ENCODE data around the gene ZNF160. TPM values are rescaled to one million over a fixed set of nuclear protein-coding genes. Genes with fewer than 3 reads are reported as not detected.

The ZNF160 gene
- total and polyA plus RNA-seq, 8 donors = 6.4 to 21.4 (median 14.3) TPM

GRCh38 chr19:53079313-53079924 is 23.8 kb downstream of the ZNF160 start:
- H3K27me3 ChIP-seq = no peaks in the 10 kb centered on the region
- H3K36me3 ChIP-seq = peaks cover 0 to 5% (median 4%) of the 10 kb centered on the region in 3 donors
- no peak overlapping the region for H3K4me3 ChIP-seq
- no peak for DNase-seq
- H3K4me1 ChIP-seq = no peaks in the 10 kb centered on the region
- no peak for TF ChIP-seq CTCF (IDR thresholded peaks at IDR 0.05)
- ATAC-seq = no peak
- intact Hi-C loops (cut with DNase I) = no loop called here
- no peaks in the 10 kb centered on the region for H3K9me3 ChIP-seq
- 81 to 95% methylated on average over 8 of the region's 8 CpGs for WGBS, 2 donors
- no peak overlapping the region for H3K27ac ChIP-seq
- FAIRE-seq = no peak

GRCh38 chr19:53078668-53079067 is 24.6 kb downstream of the ZNF160 start:
- no peaks in the 10 kb centered on the region for H3K27me3 ChIP-seq
- no peak for FAIRE-seq
- H3K27ac ChIP-seq = no peak overlapping the region
- no peak for DNase-seq
- 83 to 86% methylated on average over 1 of the region's 1 CpG for WGBS, 2 donors
- no peaks in the 10 kb centered on the region for H3K9me3 ChIP-seq
- H3K36me3 ChIP-seq = peaks cover 3 to 13% (median 7%) of the 10 kb centered on the region in 3 donors
- intact Hi-C loops (cut with DNase I) = no loop called here
- no peak for ATAC-seq
- no peak for TF ChIP-seq CTCF (IDR thresholded peaks at IDR 0.05)
- no peaks in the 10 kb centered on the region for H3K4me1 ChIP-seq
- H3K4me3 ChIP-seq = no peak overlapping the region

GRCh38 chr19:53076984-53077383 is 26.2 kb downstream of the ZNF160 start:
- Histone ChIP-seq H3K27ac (no peak overlapping the region), H3K9me3 (no peaks in the 10 kb centered on the region), H3K4me1 (no peaks in the 10 kb centered on the region), H3K27me3 (no peaks in the 10 kb centered on the region), H3K36me3 (peaks cover 14 to 29% (median 17%) of the 10 kb centered on the region in 3 donors), H3K4me3 (no peak overlapping the region)
- no peak for FAIRE-seq
- intact Hi-C loops (cut with DNase I) = no loop called here
- peak in 2 of 4 donors; percentile 60 to 96 for ATAC-seq
- TF ChIP-seq CTCF (IDR thresholded peaks at IDR 0.05) = peak in 3 of 4 donors; percentile 24 to 34 (median 28)
- peak in 3 of 6 donors; percentile 25 to 31 (median 29) for DNase-seq
- WGBS, 2 donors = 40 to 46% methylated on average over 10 of the region's 10 CpGs

- ATAC-seq (no peak), FAIRE-seq (no peak), DNase-seq (no peak)
- H3K27ac ChIP-seq = no peak overlapping the region
- intact Hi-C loops (cut with DNase I) = no loop called here
- no peak overlapping the region for H3K4me3 ChIP-seq
- peaks cover 0 to 12% (median 2%) of the 10 kb centered on the region in 4 donors for H3K9me3 ChIP-seq
- WGBS, 2 donors = 97 to 99% methylated on average over 5 of the region's 5 CpGs
- H3K4me1 ChIP-seq = no peaks in the 10 kb centered on the region
- peaks cover 25 to 58% (median 39%) of the 10 kb centered on the region in 3 donors for H3K36me3 ChIP-seq
- H3K27me3 ChIP-seq = no peaks in the 10 kb centered on the region
- no peak for TF ChIP-seq CTCF (IDR thresholded peaks at IDR 0.05)
Measured at GRCh38 chr19:53068834-53069233, 34.4 kb downstream of the ZNF160 start.

GRCh38 chr19:53068199-53068598 is 35.0 kb downstream of the ZNF160 start:
- WGBS, 2 donors = 97 to 98% methylated on average over 4 of the region's 4 CpGs
- no peak for TF ChIP-seq CTCF (IDR thresholded peaks at IDR 0.05)
- Histone ChIP-seq H3K27ac (no peak overlapping the region), H3K4me3 (no peak overlapping the region), H3K4me1 (no peaks in the 10 kb centered on the region), H3K36me3 (peaks cover 20 to 52% (median 34%) of the 10 kb centered on the region in 3 donors), H3K9me3 (peaks cover 0 to 12% (median 2%) of the 10 kb centered on the region in 4 donors), H3K27me3 (no peaks in the 10 kb centered on the region)
- no peak for DNase-seq
- intact Hi-C loops (cut with DNase I) = no loop called here
- FAIRE-seq = no peak
- ATAC-seq = no peak
